Measurements from ENCODE around the gene CTNND2.
"Not testable (repeated sequence)": the region's sequence is repeated elsewhere in the genome, so short reads cannot be mapped to it uniquely, and the experiment has no call there.

CTNND2 gene

DNA sequence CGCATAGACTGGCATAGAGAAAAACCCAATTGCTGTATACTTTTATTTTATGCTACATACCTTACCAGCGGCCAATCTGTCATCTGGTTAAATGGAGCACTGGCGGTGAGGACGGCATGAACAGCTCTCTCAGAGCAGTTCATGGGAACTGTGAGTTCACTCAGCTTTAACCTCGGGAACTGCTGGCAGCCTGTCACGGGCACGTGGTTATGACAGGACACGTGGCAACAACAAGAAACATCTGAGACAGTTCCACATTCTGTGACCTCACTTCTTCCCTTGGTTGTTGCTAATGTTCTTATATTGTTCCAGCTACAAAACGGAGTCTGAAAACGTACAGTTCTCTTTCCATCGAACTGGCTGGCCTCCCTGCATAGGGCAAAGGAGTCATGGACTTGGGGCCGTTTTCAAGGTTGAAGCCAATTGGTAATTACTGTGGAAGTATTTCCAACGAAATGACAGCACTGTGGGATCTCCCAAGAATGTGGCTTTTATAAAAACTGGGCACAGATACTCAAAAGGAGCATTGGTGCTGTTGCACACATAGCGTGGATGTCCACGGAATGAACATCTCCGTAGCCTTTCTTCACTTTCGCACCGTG lies 896.9 kb downstream of the CTNND2 start:
- ChIA-PET CTCF (interaction anchor here (1.3 kb wide), 1 partner anchor 13 kb away, joined by 3 read pairs; no protein-coding TSS in a partner anchor), POLR2A (no interaction called here)
- no peak for DNase-seq (ENCODE audit: low read depth, low spot score)
- TF ChIP-seq, protein P1, sequence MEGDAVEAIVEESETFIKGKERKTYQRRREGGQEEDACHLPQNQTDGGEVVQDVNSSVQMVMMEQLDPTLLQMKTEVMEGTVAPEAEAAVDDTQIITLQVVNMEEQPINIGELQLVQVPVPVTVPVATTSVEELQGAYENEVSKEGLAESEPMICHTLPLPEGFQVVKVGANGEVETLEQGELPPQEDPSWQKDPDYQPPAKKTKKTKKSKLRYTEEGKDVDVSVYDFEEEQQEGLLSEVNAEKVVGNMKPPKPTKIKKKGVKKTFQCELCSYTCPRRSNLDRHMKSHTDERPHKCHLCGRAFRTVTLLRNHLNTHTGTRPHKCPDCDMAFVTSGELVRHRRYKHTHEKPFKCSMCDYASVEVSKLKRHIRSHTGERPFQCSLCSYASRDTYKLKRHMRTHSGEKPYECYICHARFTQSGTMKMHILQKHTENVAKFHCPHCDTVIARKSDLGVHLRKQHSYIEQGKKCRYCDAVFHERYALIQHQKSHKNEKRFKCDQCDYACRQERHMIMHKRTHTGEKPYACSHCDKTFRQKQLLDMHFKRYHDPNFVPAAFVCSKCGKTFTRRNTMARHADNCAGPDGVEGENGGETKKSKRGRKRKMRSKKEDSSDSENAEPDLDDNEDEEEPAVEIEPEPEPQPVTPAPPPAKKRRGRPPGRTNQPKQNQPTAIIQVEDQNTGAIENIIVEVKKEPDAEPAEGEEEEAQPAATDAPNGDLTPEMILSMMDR (IDR thresholded peaks at IDR 0.05; ENCODE audit: insufficient read depth, low read length, missing control alignments) = no peak
- H3K4me3 ChIP-seq (ENCODE audit: low read depth, low read length) = no peak overlapping the region

DNA sequence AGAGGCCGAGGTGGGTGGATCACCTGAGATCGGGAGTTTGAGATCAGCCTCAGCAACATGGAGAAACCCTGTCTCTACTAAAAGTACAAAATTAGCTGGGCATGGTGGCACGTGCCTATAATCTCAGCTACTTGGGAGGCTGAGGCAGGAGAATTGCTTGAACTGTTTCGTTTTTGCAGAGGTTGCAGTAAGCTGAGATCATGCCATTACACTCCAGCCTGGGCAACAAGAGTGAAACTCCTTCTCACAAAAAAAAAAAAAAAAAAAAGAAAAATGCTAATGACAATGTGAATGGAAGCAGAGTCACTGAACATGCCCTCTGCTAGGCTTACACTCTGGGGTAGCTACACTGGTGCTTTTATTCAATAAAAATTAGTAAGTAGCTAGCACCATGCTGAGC lies 899.7 kb downstream of the CTNND2 start:
- DNase-seq (ENCODE audit: low read depth, low spot score); H3K4me3 ChIP-seq (ENCODE audit: low read depth, low read length); POLR2A ChIA-PET: not testable (repeated sequence)
- CTCF ChIA-PET = interaction anchor here (1.4 kb wide), 1 partner anchor 148 kb away, joined by 5 read pairs; no protein-coding TSS in a partner anchor

DNA sequence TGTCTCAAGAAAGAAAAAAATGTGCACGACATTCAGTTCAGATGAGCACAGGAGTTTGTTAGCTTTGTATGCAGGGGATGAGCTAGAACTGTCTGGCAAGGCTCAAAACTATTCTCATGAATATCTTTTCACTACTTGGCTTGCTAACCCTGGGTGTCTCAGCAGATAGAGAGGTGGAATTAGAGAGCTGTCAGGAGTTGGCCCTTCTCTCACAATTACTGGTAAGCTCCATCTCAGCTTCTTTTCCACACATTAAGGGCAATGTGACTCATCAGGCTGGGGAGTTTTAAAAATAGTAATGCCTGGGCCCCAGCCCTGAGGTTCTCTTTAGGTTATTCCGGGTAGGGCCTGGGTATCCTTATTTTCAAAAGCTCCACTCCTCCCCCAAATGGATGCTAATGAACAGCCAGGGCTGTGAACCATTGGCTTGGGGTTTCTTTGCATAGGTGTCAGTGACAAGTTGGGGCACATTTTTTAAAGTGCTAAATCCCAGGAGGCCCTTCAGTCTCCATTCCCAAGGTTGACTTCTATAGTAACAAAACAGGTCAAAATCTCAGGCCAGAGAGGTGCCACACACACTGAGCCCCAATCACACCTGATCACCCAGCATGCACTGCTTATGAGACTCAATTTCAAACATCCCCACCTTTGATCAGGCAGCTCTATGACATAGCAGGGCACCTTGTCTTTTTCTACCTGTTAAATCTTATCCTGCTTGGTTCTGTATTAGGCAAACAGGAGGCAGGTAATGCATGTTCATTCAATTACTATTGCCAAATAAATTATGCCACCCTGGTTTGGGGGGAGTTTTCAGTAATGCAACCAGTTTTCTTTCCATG lies 903.5 kb downstream of the CTNND2 start:
- no peak overlapping the region for H3K4me3 ChIP-seq (ENCODE audit: low read depth, low read length)
- ChIA-PET CTCF (interaction anchor here (0.8 kb wide), 1 partner anchor 11 kb away, joined by 3 read pairs; no protein-coding TSS in a partner anchor), POLR2A (no interaction called here)
- TF ChIP-seq, protein P1 (IDR thresholded peaks at IDR 0.05; ENCODE audit: insufficient read depth, low read length, missing control alignments) = no peak
- no peak for DNase-seq (ENCODE audit: low read depth, low spot score)

DNA sequence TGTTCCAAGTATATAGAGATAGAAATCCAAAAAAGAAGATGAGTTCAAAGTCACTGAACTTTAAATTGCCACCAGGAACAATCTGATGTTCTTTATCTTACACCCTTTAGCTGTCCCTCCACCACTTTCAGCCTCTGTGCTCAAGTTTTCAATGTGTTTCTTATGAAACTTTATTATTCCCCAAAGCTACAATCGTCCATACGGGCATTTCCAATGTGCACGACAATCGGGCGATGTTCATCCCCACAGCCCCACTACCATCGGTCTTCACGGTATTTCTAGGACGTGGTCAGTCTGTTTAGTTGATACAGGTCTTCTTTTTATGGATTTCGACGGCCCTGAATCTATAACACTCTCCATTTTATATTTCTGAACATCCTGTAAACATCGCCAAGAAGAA lies 904.5 kb downstream of the CTNND2 start:
- ChIA-PET POLR2A (no interaction called here), CTCF (no interaction called here)
- TF ChIP-seq, protein P1 (IDR thresholded peaks at IDR 0.05; ENCODE audit: insufficient read depth, low read length, missing control alignments) = no peak
- no peak for DNase-seq (ENCODE audit: low read depth, low spot score)
- no peak overlapping the region for H3K4me3 ChIP-seq (ENCODE audit: low read depth, low read length)

DNA sequence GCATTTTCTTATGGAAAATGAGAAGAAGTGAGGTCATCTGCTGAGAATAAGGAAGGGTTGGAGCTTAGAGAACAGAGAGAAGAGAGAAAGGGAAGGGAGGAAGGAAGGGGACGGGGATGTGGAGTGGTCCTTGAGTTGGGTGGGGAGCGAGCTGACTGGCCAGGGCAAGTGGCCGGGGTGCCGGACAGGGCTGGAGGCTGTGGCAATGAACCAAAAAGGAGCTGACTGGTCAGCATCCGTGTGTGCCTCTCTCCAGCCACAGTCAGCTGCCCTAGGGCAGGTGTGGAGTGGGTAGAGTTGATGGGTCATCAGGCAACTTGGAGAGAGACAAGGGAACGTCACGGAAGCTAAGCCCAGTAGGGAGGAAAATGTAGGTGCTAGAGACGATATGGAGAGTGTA lies 908.4 kb downstream of the CTNND2 start:
- CTCF ChIA-PET = no interaction called here
- POLR2A ChIA-PET = no interaction called here
- H3K4me3 ChIP-seq (ENCODE audit: low read depth, low read length) = no peak overlapping the region
- no peak for DNase-seq (ENCODE audit: low read depth, low spot score)
- TF ChIP-seq, protein P1 (IDR thresholded peaks at IDR 0.05; ENCODE audit: insufficient read depth, low read length, missing control alignments) = no peak

DNA sequence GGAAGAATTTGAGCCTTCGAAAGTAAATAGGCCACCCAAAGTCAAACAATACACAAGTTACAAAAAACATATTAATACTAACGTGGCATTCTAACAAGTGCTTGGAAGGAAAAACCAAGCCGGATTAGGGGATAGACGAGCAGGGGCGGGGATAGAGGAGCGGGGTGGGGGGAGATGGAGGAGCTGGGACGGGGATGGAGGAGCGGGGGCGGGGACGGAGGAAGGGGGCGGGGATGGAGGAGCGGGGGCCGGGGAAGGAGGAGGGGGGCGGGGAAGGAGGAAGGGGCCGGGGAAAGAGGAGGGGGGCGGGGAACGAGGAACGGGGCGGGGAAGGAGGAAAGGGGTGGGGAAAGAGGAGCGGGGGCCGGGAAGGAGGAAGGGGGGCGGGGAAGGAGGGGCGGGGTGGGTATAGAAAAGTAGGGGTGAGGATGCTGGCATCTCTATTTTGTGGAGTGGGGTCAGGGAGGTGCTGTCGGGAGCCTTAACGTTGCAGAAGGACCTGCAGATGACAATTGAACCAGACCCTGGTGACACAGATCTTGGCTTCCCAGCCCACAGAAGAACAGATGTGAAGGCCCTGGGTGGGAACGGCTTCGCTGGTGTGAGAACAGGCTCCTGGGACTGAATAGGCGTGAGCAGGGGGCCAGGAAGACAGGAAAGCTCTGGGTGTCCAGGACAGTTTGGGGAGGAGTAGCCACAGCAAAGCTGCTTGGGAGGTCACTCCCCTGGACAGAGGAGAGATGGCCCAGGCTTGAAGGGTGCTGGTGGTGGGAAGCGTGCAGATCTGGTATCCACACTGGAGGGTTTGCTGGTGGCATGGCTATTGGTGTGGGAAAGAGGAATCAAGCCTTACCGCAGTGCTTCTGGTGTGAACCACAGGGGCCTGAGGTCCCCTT lies 909.9 kb downstream of the CTNND2 start:
- DNase-seq (ENCODE audit: low read depth, low spot score) = no peak
- POLR2A ChIA-PET = no interaction called here
- TF ChIP-seq, protein P1 (IDR thresholded peaks at IDR 0.05; ENCODE audit: insufficient read depth, low read length, missing control alignments) = no peak
- H3K4me3 ChIP-seq (ENCODE audit: low read depth, low read length) = no peak overlapping the region
- CTCF ChIA-PET = no interaction called here
